Neutrophil (primary cell): Measurements from ENCODE around the gene JRKL.

ENCODE experiments used
- H3K27ac ChIP-seq: fragments of 200-600 bp; sonication (generic); 2 replicates; pipeline ENCODE4 v1.5.1; 2016; ENCODE audit warnings: mild to moderate bottlenecking, moderate library complexity
- H3K27me3 ChIP-seq: fragments of 200-600 bp; sonication (generic); 2 replicates; pipeline ENCODE4 v1.6.0; 2016; ENCODE audit warnings: mild to moderate bottlenecking
- H3K36me3 ChIP-seq: fragments of 200-600 bp; sonication (generic); 2 replicates; pipeline ENCODE4 v1.5.1; 2017
- H3K4me1 ChIP-seq, 2 experiments: fragments of 200-600 bp in 1 of 2; sonication (generic) in 1 of 2; 1 replicate in 1 of 2; 2 replicates in 1 of 2; pipeline versions ENCODE4 v1.5.1 to v1.6.1; 2013 to 2016; ENCODE audit warnings: low read depth in 1 of 2, low read length in 1 of 2, mild to moderate bottlenecking in 1 of 2, moderate library complexity in 1 of 2; ENCODE audit not compliant: control insufficient read depth in 1 of 2, insufficient read depth in 1 of 2
- H3K4me3 ChIP-seq, 2 experiments: fragments of 200-600 bp in 1 of 2; sonication (generic) in 1 of 2; 1 replicate in 1 of 2; 2 replicates in 1 of 2; pipeline ENCODE4 v1.5.1; 2013 to 2016; ENCODE audit warnings: low read depth in 1 of 2, low read length in 1 of 2, mild to moderate bottlenecking in 1 of 2, moderate library complexity in 1 of 2
- H3K9me3 ChIP-seq: fragments of 200-600 bp; sonication (generic); 2 replicates; pipeline ENCODE4 v1.5.1; 2016
- CTCF ChIP-seq: fragments of 200-600 bp; sonication (generic); IDR thresholded peaks from 2 replicates; pipeline ENCODE4 v1.5.1; 2016; ENCODE audit warnings: antibody characterized with exemption

JRKL gene

GRCh38 chr11:96385187-96385586 lies 4.6 kb upstream of the JRKL start:
- Histone ChIP-seq H3K4me3 (no peak overlapping the region), H3K27me3 (no peaks in the 10 kb centered on the region), H3K27ac (no peak overlapping the region), H3K9me3 (no peaks in the 10 kb centered on the region), H3K36me3 (peaks cover 31% of the 10 kb centered on the region), H3K4me1 (peaks cover 11 to 13% of the 10 kb centered on the region in 2 experiments)
- no peak for TF ChIP-seq CTCF

- no peaks in the 10 kb centered on the region for H3K9me3 ChIP-seq
- peak overlapping the region; percentile 85 for H3K27ac ChIP-seq
- TF ChIP-seq CTCF, result no peak
- no peaks in the 10 kb centered on the region for H3K27me3 ChIP-seq
- peaks cover 18 to 21% of the 10 kb centered on the region in 2 experiments for H3K4me1 ChIP-seq
- H3K36me3 ChIP-seq, result no peaks in the 10 kb centered on the region
- H3K4me3 ChIP-seq, result peak overlapping the region; percentile 87
Observed at GRCh38 chr11:96388891-96389719, 708 bp upstream of the JRKL start.

- no peak for TF ChIP-seq CTCF
- H3K27me3 ChIP-seq, result no peaks in the 10 kb centered on the region
- H3K9me3 ChIP-seq, result no peaks in the 10 kb centered on the region
- peak overlapping the region; percentile 87 for H3K4me3 ChIP-seq
- H3K4me1 ChIP-seq, result peaks cover 18 to 21% of the 10 kb centered on the region in 2 experiments
- H3K36me3 ChIP-seq, result no peaks in the 10 kb centered on the region
- peak overlapping the region; percentile 85 for H3K27ac ChIP-seq
Observed at GRCh38 chr11:96390488-96390792, 627 bp downstream of the JRKL start.

GRCh38 chr11:96391698-96392307 lies 2.0 kb downstream of the JRKL start:
- Histone ChIP-seq H3K9me3 (no peaks in the 10 kb centered on the region), H3K36me3 (no peaks in the 10 kb centered on the region), H3K27me3 (no peaks in the 10 kb centered on the region), H3K27ac (no peak overlapping the region), H3K4me1 (peaks cover 18 to 21% of the 10 kb centered on the region in 2 experiments), H3K4me3 (no peak overlapping the region)
- no peak for TF ChIP-seq CTCF

GRCh38 chr11:96393753-96394348 lies 4.0 kb downstream of the JRKL start:
- H3K27ac ChIP-seq, result no peak overlapping the region
- no peak overlapping the region for H3K4me3 ChIP-seq
- H3K9me3 ChIP-seq, result no peaks in the 10 kb centered on the region
- H3K27me3 ChIP-seq, result no peaks in the 10 kb centered on the region
- peaks cover 14 to 16% of the 10 kb centered on the region in 2 experiments for H3K4me1 ChIP-seq
- H3K36me3 ChIP-seq, result no peaks in the 10 kb centered on the region
- peak; percentile 8 for TF ChIP-seq CTCF
